ENCODE measurements around the gene DOCK10. TPM values are rescaled to one million over a fixed set of nuclear protein-coding genes. Genes with fewer than 3 reads are reported as not detected.

DOCK10 gene
- total RNA-seq, 5 donors from 2014 or later (not counting 1 experiment from before 2014, with no cell fraction given): 206 to 266 (median 235) TPM

GRCh38 chr2:224731665-224732064 is 310.6 kb downstream of the DOCK10 start:
- Histone ChIP-seq H3K9me3 (peaks cover 2% of the 10 kb centered on the region), H3K27ac (ENCODE audit: low read length) (no peak overlapping the region), H3K36me3 (ENCODE audit: control insufficient read depth in 2 of 2, extremely low read depth in 1 of 2, insufficient read depth in 1 of 2, low read length in 1 of 2) (no peaks in the 10 kb centered on the region), H3K27me3 (replicated peaks in 1 of 2; ENCODE audit: control insufficient read depth in 2 of 2, extremely low read depth in 1 of 2, insufficient read depth in 2 of 2, low read length in 1 of 2) (peaks cover 0 to 12% of the 10 kb centered on the region in 2 experiments), H3K4me3 (ENCODE audit: control insufficient read depth in 1 of 2, extremely low read depth in 1 of 2, low read length in 1 of 2) (no peak overlapping the region), H3K4me1 (ENCODE audit: control insufficient read depth in 1 of 2, extremely low read depth in 1 of 2, insufficient read depth in 2 of 2, low read length in 2 of 2) (no peaks in the 10 kb centered on the region)
- WGBS (ENCODE audit: insufficient coverage): no CpG with 5 or more reads among the region's 1 CpG
- DNase-seq: no peak
- ATAC-seq (replicated peaks in 1 of 4): no peak
- no peak overlapping the region for H3K4me3 Mint-ChIP-seq
- H3K36me3 Mint-ChIP-seq: peaks cover 3% of the 10 kb centered on the region
- H3K27me3 Mint-ChIP-seq: peaks cover 5 to 12% of the 10 kb centered on the region in 2 donors
- H3K9me3 Mint-ChIP-seq: peaks cover 8 to 33% (median 17%) of the 10 kb centered on the region in 3 donors
- ChIA-PET CTCF (interaction anchor here (0.7 to 1.1 kb wide), 2 partner anchors 11 to 41 kb away, joined by 3 to 4 read pairs; no protein-coding TSS in a partner anchor), POLR2A (interaction anchor here in 1 of 2 donors (0.6 kb wide), 1 partner anchor 203 kb away, joined by 4 read pairs; no protein-coding TSS in a partner anchor)
- H3K4me1 Mint-ChIP-seq: no peaks in the 10 kb centered on the region
- no peak overlapping the region for H3K27ac Mint-ChIP-seq

DNA sequence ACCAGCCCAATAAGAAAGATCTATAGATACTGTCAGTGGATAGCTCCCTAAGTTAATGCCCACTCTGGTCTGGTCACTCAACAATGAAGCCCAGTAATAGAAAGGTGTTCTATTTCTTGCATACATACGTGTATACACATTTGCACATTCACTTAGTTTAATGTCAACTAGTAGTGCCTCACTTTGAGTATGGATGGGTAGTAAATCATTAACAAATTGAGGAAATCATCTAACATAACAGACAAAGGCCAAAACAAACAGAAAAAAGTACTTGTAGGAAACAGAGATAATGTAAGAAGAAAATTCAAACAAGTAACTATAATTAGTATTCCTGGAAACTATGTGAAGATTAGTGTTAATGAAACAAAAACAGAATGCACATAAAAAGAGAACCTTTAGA is 312.8 kb downstream of the DOCK10 start:
- Mint-ChIP-seq H3K27ac (no peak overlapping the region), H3K36me3 (peaks cover 6% of the 10 kb centered on the region), H3K4me3 (no peak overlapping the region), H3K27me3 (peaks cover 5 to 12% of the 10 kb centered on the region in 2 donors), H3K9me3 (peaks cover 0 to 22% (median 11%) of the 10 kb centered on the region in 3 donors), H3K4me1 (no peaks in the 10 kb centered on the region)
- ChIA-PET POLR2A (no interaction called here), CTCF (no interaction called here)
- peaks cover 0 to 7% of the 10 kb centered on the region in 2 experiments for H3K27me3 ChIP-seq (replicated peaks in 1 of 2; ENCODE audit: control insufficient read depth in 2 of 2, extremely low read depth in 1 of 2, insufficient read depth in 2 of 2, low read length in 1 of 2)
- no peak overlapping the region for H3K4me3 ChIP-seq (ENCODE audit: control insufficient read depth in 1 of 2, extremely low read depth in 1 of 2, low read length in 1 of 2)
- H3K27ac ChIP-seq (ENCODE audit: low read length): no peak overlapping the region
- DNase-seq: no peak
- no peaks in the 10 kb centered on the region for H3K4me1 ChIP-seq (ENCODE audit: control insufficient read depth in 1 of 2, extremely low read depth in 1 of 2, insufficient read depth in 2 of 2, low read length in 2 of 2)
- no peak for ATAC-seq (replicated peaks in 1 of 4)
- peaks cover 2% of the 10 kb centered on the region for H3K9me3 ChIP-seq
- WGBS (ENCODE audit: insufficient coverage): no CpG with 5 or more reads among the region's 1 CpG
- H3K36me3 ChIP-seq (ENCODE audit: control insufficient read depth in 2 of 2, extremely low read depth in 1 of 2, insufficient read depth in 1 of 2, low read length in 1 of 2): no peaks in the 10 kb centered on the region

DNA sequence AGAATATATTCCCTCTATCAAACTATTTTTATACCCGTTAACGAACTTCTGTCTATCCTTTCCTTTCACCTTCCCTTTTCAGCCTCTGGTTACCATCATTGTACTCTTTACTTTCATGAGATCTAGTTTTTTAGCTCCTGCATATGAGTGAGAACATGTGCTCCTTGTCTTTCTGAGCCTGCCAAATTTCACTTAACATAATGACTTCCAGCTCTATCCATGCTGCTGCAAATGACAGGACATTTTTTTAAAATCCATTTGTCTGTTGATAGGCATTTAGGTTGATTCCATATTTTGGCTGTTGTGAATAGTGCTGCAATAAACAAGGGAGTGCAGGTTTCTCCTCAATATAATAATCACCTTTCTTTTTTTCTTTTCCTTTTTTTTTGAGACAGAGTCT is 317.9 kb downstream of the DOCK10 start:
- Histone ChIP-seq H3K4me3 (ENCODE audit: control insufficient read depth in 1 of 2, extremely low read depth in 1 of 2, low read length in 1 of 2) (no peak overlapping the region), H3K9me3 (peaks cover 2% of the 10 kb centered on the region), H3K27ac (ENCODE audit: low read length) (no peak overlapping the region), H3K27me3 (replicated peaks in 1 of 2; ENCODE audit: control insufficient read depth in 2 of 2, extremely low read depth in 1 of 2, insufficient read depth in 2 of 2, low read length in 1 of 2) (peaks cover 0 to 4% of the 10 kb centered on the region in 2 experiments), H3K4me1 (ENCODE audit: control insufficient read depth in 1 of 2, extremely low read depth in 1 of 2, insufficient read depth in 2 of 2, low read length in 2 of 2) (no peaks in the 10 kb centered on the region), H3K36me3 (ENCODE audit: control insufficient read depth in 2 of 2, extremely low read depth in 1 of 2, insufficient read depth in 1 of 2, low read length in 1 of 2) (no peaks in the 10 kb centered on the region)
- no peaks in the 10 kb centered on the region for H3K4me1 Mint-ChIP-seq
- no peak overlapping the region for H3K4me3 Mint-ChIP-seq
- DNase-seq (no peak), ATAC-seq (replicated peaks in 1 of 4) (no peak)
- peaks cover 10 to 12% of the 10 kb centered on the region in 2 donors for H3K27me3 Mint-ChIP-seq
- ChIA-PET CTCF (no interaction called here), POLR2A (no interaction called here)
- no CpG with 5 or more reads among the region's 2 CpGs for WGBS (ENCODE audit: insufficient coverage)
- peaks cover 0 to 20% (median 11%) of the 10 kb centered on the region in 3 donors for H3K9me3 Mint-ChIP-seq
- H3K27ac Mint-ChIP-seq: no peak overlapping the region
- H3K36me3 Mint-ChIP-seq: peaks cover 6% of the 10 kb centered on the region

DNA sequence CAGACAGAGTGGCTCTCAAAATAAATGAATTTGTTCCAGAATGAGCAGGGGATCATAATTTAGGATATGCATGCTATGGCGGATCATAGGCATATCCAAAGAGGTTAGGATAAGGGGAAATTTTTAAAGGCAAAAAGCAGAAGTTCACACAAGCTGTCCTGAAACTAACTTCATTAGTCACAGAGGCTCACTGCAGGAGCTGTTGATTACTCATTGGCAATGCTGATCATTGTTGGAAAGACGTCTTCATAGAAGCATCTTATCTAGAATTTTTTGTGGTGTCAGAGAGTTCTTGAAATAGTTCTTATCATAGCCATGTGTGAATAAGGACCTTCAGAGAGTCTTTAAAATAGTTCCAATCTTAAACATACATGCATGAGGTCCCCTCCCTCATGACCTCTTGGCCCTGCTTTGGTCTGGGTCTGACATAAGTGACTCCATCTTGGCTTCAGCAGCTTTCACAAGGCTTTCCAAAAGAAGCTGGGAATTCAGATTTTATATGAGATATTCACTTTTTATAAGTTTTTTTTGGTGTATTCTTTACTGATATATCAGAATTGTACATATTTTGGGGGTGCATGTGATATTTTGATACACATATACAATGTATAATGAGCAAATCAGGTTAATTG is 318.6 kb downstream of the DOCK10 start:
- Mint-ChIP-seq H3K27ac (no peak overlapping the region), H3K4me1 (no peaks in the 10 kb centered on the region), H3K36me3 (peaks cover 6% of the 10 kb centered on the region), H3K9me3 (peaks cover 0 to 18% (median 11%) of the 10 kb centered on the region in 3 donors), H3K4me3 (no peak overlapping the region), H3K27me3 (peaks cover 10 to 12% of the 10 kb centered on the region in 2 donors)
- POLR2A ChIA-PET: no interaction called here
- Histone ChIP-seq H3K9me3 (peaks cover 2% of the 10 kb centered on the region), H3K27me3 (replicated peaks in 1 of 2; ENCODE audit: control insufficient read depth in 2 of 2, extremely low read depth in 1 of 2, insufficient read depth in 2 of 2, low read length in 1 of 2) (peaks cover 0 to 6% of the 10 kb centered on the region in 2 experiments), H3K4me1 (ENCODE audit: control insufficient read depth in 1 of 2, extremely low read depth in 1 of 2, insufficient read depth in 2 of 2, low read length in 2 of 2) (no peaks in the 10 kb centered on the region), H3K36me3 (ENCODE audit: control insufficient read depth in 2 of 2, extremely low read depth in 1 of 2, insufficient read depth in 1 of 2, low read length in 1 of 2) (no peaks in the 10 kb centered on the region), H3K27ac (ENCODE audit: low read length) (no peak overlapping the region), H3K4me3 (ENCODE audit: control insufficient read depth in 1 of 2, extremely low read depth in 1 of 2, low read length in 1 of 2) (no peak overlapping the region)
- CTCF ChIA-PET: no interaction called here
- ATAC-seq (replicated peaks in 1 of 4): no peak
- no peak for DNase-seq
- no CpG with 5 or more reads among the region's 2 CpGs for WGBS (ENCODE audit: insufficient coverage)

GRCh38 chr2:224722770-224723169 is 319.5 kb downstream of the DOCK10 start:
- Mint-ChIP-seq H3K27ac (no peak overlapping the region), H3K27me3 (peaks cover 8 to 9% of the 10 kb centered on the region in 2 donors), H3K36me3 (peaks cover 3% of the 10 kb centered on the region), H3K4me3 (no peak overlapping the region), H3K4me1 (no peaks in the 10 kb centered on the region), H3K9me3 (peaks cover 0 to 12% (median 6%) of the 10 kb centered on the region in 3 donors)
- H3K27ac ChIP-seq (ENCODE audit: low read length): no peak overlapping the region
- peaks cover 0 to 6% of the 10 kb centered on the region in 2 experiments for H3K27me3 ChIP-seq (replicated peaks in 1 of 2; ENCODE audit: control insufficient read depth in 2 of 2, extremely low read depth in 1 of 2, insufficient read depth in 2 of 2, low read length in 1 of 2)
- no peak overlapping the region for H3K4me3 ChIP-seq (ENCODE audit: control insufficient read depth in 1 of 2, extremely low read depth in 1 of 2, low read length in 1 of 2)
- DNase-seq (no peak), ATAC-seq (replicated peaks in 1 of 4) (no peak)
- ChIA-PET CTCF (no interaction called here), POLR2A (no interaction called here)
- 95% methylated on average over 4 of the region's 4 CpGs for WGBS (ENCODE audit: insufficient coverage)
- H3K36me3 ChIP-seq (ENCODE audit: control insufficient read depth in 2 of 2, extremely low read depth in 1 of 2, insufficient read depth in 1 of 2, low read length in 1 of 2): no peaks in the 10 kb centered on the region
- H3K9me3 ChIP-seq: no peaks in the 10 kb centered on the region
- H3K4me1 ChIP-seq (ENCODE audit: control insufficient read depth in 1 of 2, extremely low read depth in 1 of 2, insufficient read depth in 2 of 2, low read length in 2 of 2): no peaks in the 10 kb centered on the region

GRCh38 chr2:224722250-224722649 is 320.0 kb downstream of the DOCK10 start:
- CTCF ChIA-PET: interaction anchor here in 1 of 2 donors (0.7 kb wide), 1 partner anchor 1194 kb away, joined by 3 read pairs; no protein-coding TSS in a partner anchor
- ATAC-seq (replicated peaks in 1 of 4) (no peak), DNase-seq (no peak)
- Histone ChIP-seq H3K9me3 (no peaks in the 10 kb centered on the region), H3K27me3 (replicated peaks in 1 of 2; ENCODE audit: control insufficient read depth in 2 of 2, extremely low read depth in 1 of 2, insufficient read depth in 2 of 2, low read length in 1 of 2) (peaks cover 0 to 6% of the 10 kb centered on the region in 2 experiments), H3K4me3 (ENCODE audit: control insufficient read depth in 1 of 2, extremely low read depth in 1 of 2, low read length in 1 of 2) (no peak overlapping the region), H3K36me3 (ENCODE audit: control insufficient read depth in 2 of 2, extremely low read depth in 1 of 2, insufficient read depth in 1 of 2, low read length in 1 of 2) (no peaks in the 10 kb centered on the region), H3K4me1 (ENCODE audit: control insufficient read depth in 1 of 2, extremely low read depth in 1 of 2, insufficient read depth in 2 of 2, low read length in 2 of 2) (no peaks in the 10 kb centered on the region), H3K27ac (ENCODE audit: low read length) (no peak overlapping the region)
- Mint-ChIP-seq H3K36me3 (peaks cover 3% of the 10 kb centered on the region), H3K4me1 (no peaks in the 10 kb centered on the region), H3K27me3 (peaks cover 8% of the 10 kb centered on the region in 2 donors), H3K9me3 (peaks cover 0 to 7% (median under 1%) of the 10 kb centered on the region in 3 donors), H3K27ac (no peak overlapping the region), H3K4me3 (no peak overlapping the region)
- POLR2A ChIA-PET: no interaction called here
- no CpG with 5 or more reads among the region's 3 CpGs for WGBS (ENCODE audit: insufficient coverage)
